Activated CD4-positive, alpha-beta T cell treated with anti-CD3 and anti-CD28 coated beads, Interleukin-2, amount 50 U/mL, for 1 hour (primary cell): ENCODE results near the gene MMP17.

Experiments
- DNase-seq: peaks from one replicate; pipeline ENCODE4 v3.0.0-alpha.2; 2020

The MMP17 gene

DNA sequence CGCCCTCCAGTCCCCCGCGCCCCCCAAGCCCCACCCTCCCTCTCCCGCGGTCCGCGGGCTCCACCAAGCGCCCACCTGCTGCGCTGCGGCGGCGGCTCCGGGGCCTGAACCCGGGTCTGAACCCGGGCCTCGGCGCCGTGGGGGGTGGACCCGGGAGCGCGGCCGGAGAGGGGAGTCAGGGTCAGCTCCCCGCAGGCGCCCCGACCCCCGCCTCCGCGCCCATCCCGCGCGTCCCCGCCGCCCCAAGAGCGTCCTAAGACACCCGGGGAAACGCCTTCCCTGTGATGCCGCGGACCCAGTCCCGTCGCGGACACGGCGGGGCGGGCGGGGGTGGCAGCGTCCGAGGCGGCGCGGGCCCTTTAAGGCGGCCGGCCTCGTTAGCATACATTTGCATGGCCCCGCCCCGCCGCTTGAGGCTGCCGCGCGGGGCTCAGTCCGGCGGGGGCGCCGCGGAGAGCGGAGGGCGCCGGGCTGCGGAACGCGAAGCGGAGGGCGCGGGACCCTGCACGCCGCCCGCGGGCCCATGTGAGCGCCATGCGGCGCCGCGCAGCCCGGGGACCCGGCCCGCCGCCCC, at the start of gene MMP17:
Gene MMP17, plus strand, starts transcription at position 433 of the 574 bp plus-strand sequence. Its CDS starts 102 bp downstream, at position 535.
- DNase-seq: no peak

DNA sequence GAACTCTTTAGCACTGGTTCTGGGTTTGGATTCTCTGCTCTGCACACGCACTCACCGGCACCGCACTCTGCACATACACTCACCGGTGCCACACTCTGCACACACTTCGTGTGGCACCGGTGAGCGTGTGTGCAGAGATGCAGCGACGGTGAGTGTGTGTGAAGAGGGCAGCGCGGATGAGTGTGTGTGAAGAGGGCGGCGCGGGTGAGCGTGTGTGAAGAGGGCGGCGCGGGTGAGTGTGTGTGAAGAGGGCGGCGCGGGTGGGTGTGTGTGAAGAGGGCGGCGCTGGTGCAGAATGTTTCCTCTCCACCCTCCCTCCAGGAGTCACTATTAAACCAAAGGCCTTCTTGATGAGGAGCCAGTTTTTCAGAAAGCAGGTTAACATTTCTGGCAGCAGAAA, 49.2 kb upstream of the MMP17 start:
- DNase-seq: no peak

DNA sequence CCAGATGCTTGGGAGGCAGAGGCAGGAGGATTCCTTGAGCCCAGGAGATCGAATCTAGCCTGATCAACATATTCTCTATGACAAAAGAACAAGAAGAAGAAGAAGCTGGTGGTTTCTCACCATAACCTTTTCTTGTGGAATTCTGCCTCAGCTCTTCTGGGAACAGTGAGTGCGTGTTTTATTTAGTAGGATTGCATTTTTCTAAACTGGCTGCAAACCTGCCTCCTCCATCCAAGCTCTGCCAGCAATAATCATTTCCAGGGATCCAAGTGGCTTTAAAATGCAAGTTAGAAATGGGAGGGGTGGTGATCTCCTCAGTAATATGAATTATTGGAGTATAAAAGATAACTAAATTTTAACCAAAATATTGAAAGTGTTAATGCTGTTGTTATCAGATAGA, 46.1 kb upstream of the MMP17 start:
- DNase-seq: no peak

DNA sequence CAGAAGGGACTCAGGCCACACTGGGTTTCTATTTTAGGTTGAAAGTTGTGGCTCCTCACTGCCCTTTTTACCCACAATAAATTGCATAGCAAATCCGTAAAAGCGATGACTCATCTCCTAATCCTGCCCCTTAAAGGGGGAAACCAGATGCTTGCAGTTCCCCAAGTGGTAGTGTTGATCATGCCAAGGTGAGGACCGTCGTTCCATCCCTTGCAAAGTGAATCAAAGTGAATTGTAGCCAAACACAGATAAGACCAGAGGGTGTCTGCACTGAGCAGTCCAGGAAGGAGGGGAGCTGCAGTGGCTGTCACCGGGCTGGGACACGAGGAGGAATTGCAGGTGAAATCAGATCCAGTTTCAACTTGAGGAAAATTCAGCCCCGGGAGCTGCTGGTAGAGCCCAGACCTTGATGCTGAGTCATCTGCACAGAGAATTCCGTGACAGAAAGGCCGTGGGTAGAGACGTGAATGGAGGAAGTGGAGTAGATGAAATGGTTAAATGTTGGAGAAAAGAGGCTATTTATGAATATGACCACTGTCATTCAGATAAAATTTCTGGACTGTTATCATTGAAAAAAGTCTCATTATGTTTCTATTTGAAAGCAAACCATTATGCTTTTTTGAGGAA, 44.2 kb upstream of the MMP17 start:
- DNase-seq: no peak

DNA sequence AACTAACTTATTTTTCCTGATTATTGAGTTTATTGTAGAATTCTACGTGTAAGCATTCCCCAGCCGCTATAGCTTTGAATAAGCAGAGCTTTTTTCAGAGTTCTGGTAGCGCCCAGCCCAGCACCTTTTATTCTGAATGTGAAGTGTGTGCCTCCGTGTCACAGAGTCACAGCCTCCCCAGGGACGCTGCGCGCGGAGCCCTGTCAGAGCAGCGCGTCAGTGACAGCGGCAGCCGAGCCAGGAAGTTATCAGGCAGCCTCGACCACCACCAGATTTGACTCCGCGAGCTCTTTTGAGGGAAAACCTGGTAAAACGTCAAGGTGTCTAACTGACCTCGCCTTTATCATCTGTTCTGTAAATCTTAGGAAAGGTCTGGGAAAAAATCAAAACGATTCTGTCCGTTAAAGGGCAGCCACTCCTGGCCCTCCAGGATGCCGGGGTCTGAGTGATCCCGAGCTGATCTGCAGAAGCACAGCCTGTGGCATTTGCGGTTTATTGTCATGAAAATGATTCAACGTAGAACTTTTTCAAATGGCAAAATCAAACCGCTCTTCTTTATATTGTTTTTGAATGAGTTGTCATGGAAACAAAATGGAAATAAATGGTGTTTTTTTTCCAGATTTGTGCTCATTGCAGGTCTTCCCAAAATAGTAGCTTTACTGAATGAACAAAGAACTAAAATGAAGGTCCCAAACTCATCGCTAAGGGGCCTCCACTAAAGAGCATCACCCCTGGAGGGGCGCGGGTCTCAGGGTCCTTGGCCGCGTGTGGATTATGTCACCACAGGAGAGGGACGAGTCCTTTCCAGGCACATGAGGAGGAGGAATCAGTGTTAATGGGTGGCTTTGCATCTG, 43.1 kb upstream of the MMP17 start:
- DNase-seq: no peak

DNA sequence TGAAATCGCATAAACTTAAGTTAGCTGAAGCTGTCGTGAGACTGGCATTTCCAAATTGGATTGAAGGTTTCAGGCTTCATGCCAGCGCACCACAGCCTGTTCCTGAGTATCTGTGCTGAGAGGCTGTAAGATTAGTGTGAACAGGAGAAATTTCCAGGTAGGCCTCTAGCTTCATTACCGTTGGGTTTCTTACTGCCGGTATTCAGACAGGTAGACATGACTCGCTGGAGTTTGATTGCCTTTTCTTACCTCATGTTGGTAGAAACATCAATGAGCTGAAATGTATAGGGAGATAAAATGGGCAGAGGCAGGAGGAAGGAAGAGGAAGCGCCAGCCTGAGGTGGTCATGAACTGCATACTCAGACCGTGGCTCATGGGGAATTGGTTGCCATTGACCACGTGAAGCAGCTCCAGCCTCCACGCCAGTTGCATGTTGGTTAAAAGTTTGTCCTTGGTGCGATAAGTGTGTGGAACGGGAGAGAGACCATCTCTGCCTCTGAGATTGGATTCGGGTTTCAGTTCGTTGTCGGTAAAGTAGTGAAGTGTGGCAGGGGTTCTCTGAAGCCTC, 42.3 kb upstream of the MMP17 start:
- no peak for DNase-seq

DNA sequence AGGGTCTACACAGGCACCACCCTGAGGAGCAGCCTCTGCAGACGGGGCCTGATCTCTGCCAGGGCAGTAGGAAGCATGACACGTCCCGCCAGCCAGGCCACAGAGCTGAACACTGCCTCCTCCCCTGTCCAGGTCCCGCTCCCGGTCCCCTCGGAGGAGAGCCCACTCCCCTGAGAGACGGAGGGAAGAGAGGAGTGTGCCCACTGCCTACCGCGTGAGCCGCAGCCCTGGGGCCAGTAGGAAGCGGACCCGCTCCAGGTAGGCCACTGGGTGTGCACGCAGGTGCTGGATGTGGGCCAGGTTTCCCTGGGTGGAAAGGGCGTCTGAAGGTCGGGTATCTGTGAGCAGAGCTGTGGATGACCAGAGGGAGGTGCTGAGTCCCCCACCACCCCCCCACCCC, 41.9 kb upstream of the MMP17 start:
- no peak for DNase-seq

DNA sequence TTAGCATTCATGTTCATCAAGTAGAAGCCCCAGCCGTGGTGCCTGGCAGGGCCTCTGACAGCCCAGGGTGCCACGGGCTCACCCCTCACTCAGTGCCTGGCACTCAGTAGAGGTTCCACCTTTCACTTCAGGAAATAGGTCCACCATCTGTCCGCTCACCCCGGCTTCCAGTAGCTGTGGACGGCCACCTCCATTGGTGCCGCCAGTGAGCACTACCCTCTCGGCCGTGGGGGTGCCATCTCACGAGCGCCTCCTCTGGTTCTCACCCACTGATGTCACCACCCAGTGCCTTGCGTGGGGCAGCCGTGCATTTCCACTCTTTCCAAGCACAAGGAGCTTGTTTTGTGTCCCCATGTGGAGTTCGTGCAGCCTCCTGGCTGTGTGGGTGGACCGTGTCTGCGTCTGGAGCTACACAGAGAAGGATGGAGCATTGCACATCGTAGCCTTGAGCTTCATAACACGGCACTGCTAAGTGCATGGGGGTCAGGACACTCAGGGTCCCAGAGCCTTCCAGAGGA, 41.0 kb upstream of the MMP17 start:
- no peak for DNase-seq

DNA sequence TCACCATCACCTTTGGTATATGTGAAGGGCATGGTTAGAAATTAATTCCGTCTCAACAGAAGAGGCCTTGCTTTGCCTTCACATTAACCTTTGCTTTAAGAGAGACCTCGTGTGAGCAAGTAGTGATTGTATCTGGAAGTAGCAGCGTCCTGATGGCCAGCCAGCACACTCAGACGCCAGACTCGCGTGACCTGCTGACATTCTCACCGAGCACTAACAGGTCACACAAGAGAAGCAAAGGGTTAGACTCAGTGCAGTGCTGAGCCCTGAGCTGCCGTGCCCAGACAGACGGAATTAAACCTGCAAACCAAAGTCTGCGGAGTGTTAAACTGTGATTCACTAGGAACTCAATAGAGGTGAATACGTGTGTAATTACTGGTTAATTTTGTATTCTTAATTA, 40.1 kb upstream of the MMP17 start:
- no peak for DNase-seq

DNA sequence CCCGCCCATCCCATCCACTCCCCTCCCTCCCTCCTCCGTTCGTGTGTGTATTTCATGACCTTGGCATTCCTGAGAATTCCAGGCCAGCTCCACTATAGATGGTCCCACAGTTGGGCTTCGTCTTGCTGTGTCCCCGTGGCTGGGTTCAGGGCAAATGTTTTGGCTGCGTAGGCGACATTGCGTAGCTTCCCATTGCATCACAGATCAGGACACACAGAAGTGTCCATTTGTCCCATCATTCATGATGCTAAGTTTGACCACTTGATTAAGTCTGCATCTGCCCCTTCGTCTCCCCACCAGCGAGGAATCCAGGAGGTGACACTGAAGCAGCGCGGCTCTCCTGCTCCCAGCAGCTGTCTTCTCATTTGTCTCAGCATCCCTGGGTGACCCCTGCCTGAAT, 38.6 kb upstream of the MMP17 start:
- DNase-seq: no peak

DNA sequence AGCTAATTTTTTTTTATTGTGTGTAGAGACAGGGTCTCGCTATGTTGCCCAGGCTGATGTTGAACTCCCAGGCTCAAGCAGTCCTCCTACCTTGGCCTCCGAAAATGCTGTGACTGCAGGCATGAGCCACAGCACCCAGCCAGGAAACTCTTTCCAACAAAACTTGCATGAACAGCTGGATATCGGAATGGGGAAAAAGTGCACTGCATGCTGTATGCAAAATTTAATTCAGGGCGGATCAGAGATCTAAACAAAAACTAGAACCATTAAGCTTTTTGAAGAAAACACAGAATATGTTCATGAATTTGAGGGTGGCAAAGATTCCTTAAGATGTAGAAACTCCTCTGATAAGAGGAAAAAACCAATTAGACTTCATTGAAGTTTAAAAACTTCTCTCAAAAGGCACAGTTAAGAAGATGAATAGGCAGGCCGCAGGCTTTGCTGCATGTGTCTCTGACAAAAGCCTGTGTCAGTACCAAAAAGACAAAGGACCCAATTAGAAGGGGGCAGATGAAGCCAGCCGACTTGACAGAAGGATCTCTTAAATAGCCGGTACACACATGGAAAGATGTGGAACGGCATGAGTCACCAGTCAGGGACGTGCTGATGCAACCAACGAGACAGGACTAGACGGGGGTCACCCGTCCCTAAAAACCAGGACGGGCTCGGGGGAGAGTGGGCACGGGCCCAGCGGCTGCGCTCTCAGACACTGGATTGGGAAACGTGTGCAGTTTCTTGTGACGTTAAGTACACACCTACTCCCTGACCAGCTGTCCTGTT, 34.8 kb upstream of the MMP17 start:
- no peak for DNase-seq

DNA sequence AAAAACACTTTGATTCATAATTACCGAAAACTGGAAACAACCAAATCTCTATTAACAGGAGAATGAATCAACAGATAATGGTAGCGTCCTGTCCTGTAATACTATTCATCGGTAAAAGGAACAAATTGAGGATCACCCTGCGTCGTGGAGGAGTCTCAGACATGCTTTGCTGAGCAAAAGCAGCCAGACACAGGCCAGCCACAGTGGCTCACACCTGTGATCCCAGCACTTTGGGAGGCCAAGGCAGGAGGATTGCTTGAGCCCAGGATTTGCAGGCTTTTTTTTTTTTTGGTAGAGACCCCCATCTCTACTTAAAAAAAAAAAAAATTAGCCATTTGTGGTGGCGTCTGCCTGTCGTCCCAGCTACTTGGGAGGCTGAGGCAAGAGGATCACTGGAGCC, 34.1 kb upstream of the MMP17 start:
- DNase-seq: no peak

DNA sequence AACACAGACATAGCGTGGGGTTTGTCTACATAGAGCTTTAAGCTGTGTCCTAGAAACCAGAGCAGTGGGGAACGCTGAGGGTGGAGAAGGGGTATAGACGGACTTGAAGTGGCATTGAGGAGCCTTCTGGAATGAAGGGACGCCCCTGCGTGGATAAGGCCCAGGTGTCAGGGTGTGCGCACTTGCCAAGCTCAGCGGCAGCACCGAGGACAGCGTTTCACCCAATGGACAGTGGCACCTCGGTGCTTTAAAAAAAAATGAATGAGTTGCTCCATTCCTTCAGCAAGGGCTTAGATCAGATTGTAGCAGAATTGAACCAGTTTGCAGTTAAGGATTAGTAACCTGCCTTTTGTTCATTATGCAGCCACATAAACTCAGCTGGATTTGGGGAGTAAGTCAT, 33.6 kb upstream of the MMP17 start:
- no peak for DNase-seq

DNA sequence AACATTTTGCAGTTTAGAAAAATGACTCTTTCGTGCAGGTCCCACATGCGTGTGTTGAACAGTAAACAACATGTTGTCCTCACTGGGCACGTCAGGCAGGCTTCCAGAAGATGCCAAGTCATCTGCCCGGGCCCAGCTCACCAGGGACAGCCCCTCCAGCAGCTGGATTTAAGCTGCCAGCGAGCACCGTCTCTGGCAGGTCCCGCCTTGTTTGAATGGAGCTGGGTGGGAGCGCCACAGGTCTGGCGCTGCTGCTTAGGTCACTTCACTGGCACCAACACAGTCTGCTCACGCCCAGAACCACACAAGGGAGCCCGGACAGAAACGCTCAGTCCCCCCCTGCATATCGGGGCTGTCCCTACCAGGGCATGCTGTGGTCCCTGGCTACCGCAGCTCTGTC, 33.1 kb upstream of the MMP17 start:
- DNase-seq: no peak

DNA sequence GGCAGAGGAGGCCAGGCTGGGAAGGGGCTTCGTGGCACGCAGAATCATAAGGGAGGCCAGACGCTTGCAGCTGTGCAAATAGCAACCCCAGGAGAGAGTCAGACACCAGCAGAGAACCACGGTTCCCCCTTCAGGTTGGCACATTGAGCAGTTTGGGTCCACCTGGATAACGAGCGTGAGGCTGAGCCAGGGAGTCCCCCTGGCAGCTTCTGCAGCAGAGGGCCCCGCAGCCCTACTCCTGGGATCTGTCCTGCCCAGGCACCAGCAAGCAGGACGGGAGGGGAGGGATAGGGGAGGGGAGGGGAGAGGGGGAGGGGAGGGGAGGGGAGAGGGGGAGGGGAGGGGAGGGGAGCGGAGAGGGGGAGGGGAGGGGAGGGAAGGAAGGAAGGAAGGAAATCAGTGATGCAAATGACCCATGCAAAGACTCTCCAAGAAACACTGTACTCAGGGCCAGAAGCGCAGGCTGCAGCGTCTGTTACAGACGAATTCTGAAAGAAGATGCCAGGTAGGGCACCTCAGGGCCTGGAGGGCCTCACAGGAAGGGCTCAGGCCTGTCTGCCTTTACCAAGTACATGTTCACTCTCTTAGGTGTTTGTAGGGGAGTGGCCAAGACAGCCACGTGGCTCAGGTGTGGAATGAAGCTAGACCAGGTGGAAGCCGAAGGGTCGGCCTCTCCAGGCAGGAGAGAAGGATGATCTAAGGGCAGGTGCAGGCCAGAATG, 32.3 kb upstream of the MMP17 start:
- DNase-seq: no peak

DNA sequence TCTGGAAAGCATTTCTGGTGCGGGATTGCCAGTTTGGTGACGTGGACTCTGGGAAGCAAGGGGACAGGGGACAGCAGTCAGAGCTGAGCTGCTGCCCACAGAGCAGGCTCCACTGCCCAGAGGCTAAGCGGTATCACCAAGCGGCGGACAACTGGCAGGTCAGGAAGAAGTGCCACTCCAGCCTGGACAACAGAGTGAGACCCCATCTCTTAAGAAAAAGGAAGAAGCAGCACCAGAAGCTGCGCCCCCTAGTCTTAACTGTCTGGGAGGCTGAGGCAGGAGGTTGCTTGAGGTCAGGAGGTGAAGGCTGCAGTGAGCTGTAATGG, 31.8 kb upstream of the MMP17 start:
- DNase-seq: no peak

DNA sequence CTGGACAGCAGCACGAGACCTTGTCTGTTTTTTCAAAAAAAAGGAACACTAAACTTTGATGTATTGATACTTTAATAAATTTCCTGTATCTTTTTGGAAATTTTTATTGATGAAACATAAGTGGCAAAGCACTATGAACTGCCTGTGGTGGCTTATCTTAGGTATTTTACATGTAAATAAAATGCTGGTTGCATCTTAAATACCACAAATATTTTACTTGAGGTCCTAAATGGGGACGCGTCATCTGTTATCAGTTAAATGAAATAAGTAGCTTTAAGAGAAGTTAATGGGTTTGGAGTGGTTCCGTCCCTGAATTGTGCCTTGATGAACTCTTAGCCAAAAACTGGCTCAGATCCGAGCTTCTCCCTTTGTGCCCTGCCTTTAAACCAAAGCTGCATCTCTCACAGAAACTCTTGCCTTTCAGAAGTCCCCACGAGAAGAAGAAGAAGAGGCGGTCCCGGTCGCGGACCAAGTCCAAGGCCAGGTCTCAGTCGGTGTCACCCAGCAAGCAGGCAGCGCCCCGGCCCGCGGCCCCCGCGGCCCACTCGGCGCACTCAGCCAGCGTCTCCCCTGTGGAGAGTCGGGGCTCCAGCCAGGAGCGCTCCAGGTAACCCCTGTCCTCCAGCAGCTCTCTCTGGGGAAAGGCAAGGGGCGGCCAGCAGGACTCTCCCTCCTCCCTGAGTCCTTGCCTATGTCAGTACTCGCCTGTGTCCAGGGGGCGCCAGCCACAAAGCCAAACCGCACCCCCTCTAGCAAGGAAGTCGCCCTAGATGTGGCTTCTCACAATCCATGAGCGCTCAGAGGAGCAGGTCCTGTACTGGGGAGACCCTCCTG, 31.2 kb upstream of the MMP17 start:
- DNase-seq: no peak

DNA sequence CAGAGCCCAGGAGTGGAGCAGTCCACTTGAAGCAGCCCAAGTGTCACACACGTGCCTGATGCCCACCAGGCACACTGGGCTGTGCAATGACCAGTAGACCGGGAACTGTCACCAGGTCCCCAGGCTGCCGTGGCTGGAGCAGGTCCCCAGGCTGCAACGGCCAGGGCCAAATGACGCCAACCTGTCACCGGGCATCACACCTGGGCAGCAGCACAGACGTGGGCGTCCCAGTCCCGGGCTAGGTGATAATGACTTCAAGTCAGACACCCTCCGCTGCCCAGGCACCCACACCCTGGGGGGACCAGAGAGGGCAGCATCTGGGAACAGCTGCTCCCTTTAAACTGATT, 30.6 kb upstream of the MMP17 start:
- no peak for DNase-seq

DNA sequence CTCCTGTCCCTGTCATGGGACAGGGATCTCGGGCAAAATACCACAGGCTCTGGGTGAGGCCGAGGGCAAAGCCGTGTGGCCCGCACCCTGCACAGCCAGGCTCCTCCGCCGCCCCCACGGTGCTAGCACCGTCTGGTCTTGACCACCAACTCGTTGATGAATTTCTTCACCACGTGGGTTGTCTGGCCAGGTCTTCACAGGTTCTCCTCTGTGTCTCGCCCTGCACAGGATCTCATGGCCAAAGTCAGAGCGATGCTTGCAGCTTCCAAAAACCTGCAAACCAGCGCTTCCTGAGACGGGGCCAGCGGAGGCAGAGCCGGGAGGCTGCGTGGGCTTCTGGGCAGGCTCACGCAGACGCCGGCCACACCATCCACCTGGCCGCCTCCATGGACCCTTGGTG, 29.0 kb upstream of the MMP17 start:
- DNase-seq: no peak

DNA sequence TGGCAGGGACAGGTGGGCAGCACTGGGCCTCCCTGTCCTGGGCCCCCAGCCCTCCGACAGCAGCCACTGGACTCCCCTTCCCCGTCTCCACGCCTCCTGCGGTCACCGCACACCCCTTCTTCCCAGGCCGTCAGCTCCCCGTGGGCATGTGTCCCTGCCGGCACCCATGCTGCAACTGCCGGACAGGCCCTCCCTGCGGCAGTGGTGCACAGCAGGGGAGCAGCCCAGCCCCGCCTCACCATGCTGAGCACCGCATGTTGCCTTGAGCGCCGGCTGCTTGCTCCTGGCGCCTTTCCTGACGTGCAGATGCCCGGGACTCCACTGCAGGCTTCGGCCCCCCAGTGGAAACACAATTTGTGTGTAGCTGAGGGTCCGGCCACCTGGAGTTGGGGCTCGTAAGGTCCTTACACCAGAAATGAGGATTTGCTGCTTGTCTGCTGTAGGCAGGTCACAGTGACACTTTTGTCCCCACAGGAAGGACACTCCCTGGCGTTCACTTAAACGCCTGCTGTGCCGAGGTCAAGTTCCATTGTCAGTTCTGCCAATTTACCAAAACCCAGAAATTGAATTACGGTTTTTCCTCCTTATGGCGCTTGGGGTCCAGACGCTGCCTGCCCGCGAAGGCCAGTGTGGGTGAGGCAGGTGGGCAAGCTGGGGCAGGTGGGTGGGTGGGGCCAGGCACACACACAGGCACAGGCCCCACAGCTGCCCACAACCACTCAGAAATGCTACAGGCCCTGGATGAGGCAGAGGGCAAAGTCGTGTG, 28.2 kb upstream of the MMP17 start:
- DNase-seq: no peak
